NB4 (cell line): ENCODE data around the gene SNX9.
"Not testable (repeated sequence)": the region's sequence is repeated elsewhere in the genome, so short reads cannot be mapped to it uniquely, and the experiment has no call there.

Source experiments
- DNase-seq: peaks from one replicate; pipeline ENCODE4 v3.0.0; 2010; ENCODE audit warnings: low read depth
- H3K4me3 ChIP-seq: one replicate; pipeline ENCODE4 v1.5.1; 2011; ENCODE audit warnings: mild to moderate bottlenecking, low read depth, low read length, moderate library complexity
- CTCF ChIP-seq: IDR thresholded peaks from one replicate; pipeline ENCODE4 v1.5.1; 2012; ENCODE audit warnings: low read depth, low read length
- MAX ChIP-seq: IDR thresholded peaks from 2 replicates; pipeline ENCODE4 v1.6.1; 2011; ENCODE audit warnings: low read depth, low read length
- MYC ChIP-seq: IDR thresholded peaks from 2 replicates; pipeline ENCODE4 v1.6.1; 2011; ENCODE audit warnings: low read depth, low read length
- POLR2A ChIP-seq: IDR thresholded peaks from 2 replicates; pipeline ENCODE4 v1.6.1; 2011; ENCODE audit warnings: mild to moderate bottlenecking; ENCODE audit not compliant: insufficient read length; ENCODE audit errors: extremely low read depth

Gene SNX9

GRCh38 chr6:157966589-157966977, 143.5 kb downstream of the SNX9 start:
- no peak for DNase-seq
- no peak overlapping the region for H3K4me3 ChIP-seq
- TF ChIP-seq MAX (no peak), MYC (no peak), CTCF (no peak), POLR2A (no peak)

GRCh38 chr6:157967020-157967419, 144.0 kb downstream of the SNX9 start:
- TF ChIP-seq POLR2A (no peak), MYC (no peak), CTCF (no peak), MAX (no peak)
- no peak overlapping the region for H3K4me3 ChIP-seq
- DNase-seq: no peak

- no peak overlapping the region for H3K4me3 ChIP-seq
- DNase-seq: no peak
- TF ChIP-seq POLR2A (no peak), CTCF (no peak), MYC (no peak), MAX (no peak)
Measured at GRCh38 chr6:157967486-157967885, 144.4 kb downstream of the SNX9 start.

- H3K4me3 ChIP-seq, DNase-seq: not testable (repeated sequence)
Measured at GRCh38 chr6:157972177-157972576, 149.1 kb downstream of the SNX9 start.

GRCh38 chr6:157974341-157974894, 151.4 kb downstream of the SNX9 start:
- no peak for DNase-seq
- TF ChIP-seq MYC (no peak), CTCF (no peak), MAX (no peak), POLR2A (no peak)
- H3K4me3 ChIP-seq: no peak overlapping the region

- no peak for DNase-seq
- H3K4me3 ChIP-seq: no peak overlapping the region
- no peak for TF ChIP-seq MYC
- TF ChIP-seq CTCF: no peak
- TF ChIP-seq MAX: no peak
- no peak for TF ChIP-seq POLR2A
Measured at GRCh38 chr6:157974967-157975366, 151.9 kb downstream of the SNX9 start.
